ES-I3 (cell line): ENCODE data around the gene RGS19.

Experiments used
- H3K36me3 ChIP-seq: 2 replicates; pipeline ENCODE4 v1.6.1; 2013; ENCODE audit warnings: mild to moderate bottlenecking, low read length, control low read depth, moderate library complexity; ENCODE audit not compliant: insufficient read depth
- H3K4me1 ChIP-seq: 2 replicates; pipeline ENCODE4 v1.6.1; 2013; ENCODE audit warnings: mild to moderate bottlenecking, control low read depth, low read length; ENCODE audit not compliant: insufficient read depth
- H3K9ac ChIP-seq: 2 replicates; pipeline ENCODE4 v1.6.1; 2013; ENCODE audit warnings: low read depth, mild to moderate bottlenecking, low read length, moderate library complexity
- H3K9me3 ChIP-seq: 2 replicates; pipeline ENCODE4 v1.6.1; 2013; ENCODE audit warnings: mild to moderate bottlenecking, low read length, moderate library complexity; ENCODE audit not compliant: control insufficient read depth, insufficient read depth

Gene RGS19

DNA sequence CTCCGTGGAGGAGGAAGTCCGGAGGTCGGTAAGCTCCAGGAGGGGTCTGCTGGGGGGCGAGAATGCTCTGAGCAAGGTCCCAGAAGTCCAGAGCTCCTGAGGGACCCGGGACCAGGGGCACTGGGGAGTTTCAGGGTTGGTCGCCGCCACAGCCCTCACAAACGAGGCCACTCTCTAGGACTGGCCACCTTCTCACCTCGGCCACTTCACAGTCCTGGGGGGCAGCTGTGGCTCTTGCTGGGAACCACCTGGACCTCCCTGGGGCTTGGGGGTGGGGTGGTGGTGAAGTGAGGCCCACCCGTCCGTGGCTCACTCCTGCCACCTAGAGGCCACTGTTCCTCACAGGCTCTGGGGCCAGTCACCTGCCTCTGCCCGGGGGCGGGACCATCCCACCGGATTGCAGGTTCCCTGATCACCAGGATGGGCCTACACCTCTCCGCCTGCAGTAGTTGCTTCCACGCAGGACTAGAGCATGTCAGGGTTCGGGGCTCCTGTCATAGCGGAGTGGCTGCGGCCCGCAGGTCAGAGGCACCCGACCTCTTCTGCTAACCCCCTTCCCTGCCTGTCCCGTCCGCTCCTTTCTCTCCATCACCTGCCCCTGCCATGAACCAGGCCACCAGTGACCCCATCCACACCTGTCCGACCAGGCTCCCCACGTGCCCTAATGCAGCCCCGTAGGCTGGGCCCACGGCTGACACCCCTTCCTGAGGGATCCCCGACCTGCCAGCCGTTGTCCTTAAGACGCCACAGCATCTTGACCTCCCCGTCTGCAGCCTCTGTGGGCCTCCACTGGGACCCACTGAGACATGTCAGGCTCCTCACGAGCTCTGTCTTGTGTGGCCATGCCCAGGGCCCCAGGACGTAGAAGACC, 21.5 kb downstream of the RGS19 start:
- Histone ChIP-seq H3K36me3 (no peaks in the 10 kb centered on the region), H3K4me1 (peaks cover 20% of the 10 kb centered on the region; the same call in 1 of the 2 replicates), H3K9me3 (no peaks in the 10 kb centered on the region), H3K9ac (peak overlapping the region; percentile 1; the same call in 1 of the 2 replicates)

DNA sequence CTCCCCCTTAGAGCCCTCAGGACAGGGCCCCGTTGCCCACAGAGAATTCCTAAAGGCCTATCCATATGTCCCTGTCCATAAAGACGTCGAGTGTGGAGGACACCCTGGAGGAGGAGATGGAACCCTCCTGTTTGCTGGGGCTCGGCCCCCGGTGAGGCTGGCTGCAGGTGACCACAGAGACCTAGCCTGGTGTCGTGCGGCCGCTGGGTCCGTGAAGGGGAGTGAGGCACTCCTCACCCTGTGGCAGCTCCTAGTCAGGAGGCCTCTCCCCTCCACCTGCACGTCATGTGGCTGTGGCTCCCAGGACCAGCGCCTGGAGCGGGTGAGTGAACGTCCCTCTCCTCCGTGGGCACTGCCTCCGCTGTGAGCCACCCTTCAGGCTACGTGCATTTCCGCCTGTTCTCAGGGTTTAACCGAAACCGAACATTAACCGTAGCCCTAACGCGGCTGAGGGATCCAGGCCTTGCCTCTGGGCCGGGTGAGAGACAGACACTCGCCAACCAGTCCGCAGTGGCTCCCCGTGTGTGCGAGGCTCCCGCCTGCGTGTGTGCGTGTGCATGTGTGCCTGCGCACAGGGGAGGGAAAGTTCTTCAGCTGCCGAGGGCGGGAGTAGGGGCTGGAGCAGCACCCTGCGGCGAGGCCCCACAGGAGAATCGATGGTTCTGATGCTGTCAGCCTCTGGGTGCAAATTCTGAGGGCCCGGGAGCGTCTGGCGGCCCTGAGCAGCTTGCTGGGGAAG, 22.3 kb downstream of the RGS19 start:
- Histone ChIP-seq H3K36me3 (no peaks in the 10 kb centered on the region), H3K4me1 (peaks cover 16% of the 10 kb centered on the region; the same call in 1 of the 2 replicates), H3K9me3 (no peaks in the 10 kb centered on the region), H3K9ac (peak overlapping the region; percentile 1; the same call in 1 of the 2 replicates)

DNA sequence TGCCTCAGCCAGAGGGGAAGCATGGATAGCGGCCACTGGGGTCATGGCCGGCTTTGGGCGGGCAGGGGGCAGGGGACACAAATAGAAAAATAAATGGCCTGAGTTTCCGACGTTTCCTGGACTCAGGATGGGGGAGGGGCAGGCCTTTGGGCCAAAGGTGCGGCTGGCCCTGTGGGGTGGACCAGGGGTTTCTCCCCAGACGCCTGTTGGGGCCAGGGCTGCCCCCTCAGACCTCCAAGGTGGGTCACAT, 22.8 kb downstream of the RGS19 start:
- no peak overlapping the region for H3K9ac ChIP-seq

DNA sequence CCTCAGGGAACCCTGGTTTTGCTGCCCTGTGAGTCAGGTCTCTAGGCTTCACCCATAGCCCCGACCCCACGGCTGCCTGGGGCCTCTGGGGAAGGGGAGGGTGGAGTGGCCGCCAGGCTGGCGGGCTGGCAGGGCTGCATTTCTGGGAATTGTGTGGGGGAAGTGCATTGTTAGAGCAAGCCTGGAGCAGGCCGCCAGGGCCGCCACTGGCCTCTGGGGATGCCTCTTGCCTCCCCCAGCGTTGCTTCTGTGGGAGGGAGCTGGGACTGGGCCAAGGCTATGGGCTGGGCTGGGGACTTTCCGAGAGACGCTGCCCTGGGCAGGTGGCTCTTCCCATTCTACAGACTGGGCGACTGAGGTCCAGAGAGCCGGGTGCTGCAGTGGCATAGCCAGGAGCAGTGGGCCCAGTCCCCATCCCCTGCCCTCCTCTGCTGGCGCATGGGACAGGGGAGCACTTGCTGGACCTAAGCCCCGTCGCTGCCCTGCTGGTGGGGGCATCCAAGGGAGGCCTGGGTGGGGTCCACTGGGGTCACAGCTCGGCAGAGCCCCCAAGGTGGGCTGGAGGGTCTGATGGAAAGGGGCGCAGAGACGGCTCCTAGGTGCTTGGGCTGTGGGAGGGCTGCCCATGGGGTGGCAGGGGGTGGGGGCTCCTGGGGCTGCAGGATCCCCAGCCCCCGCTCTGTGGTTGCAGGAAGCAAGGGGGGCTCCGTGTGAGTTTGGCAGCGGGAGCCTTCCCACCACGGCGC, 23.3 kb downstream of the RGS19 start:
- H3K9me3 ChIP-seq, result no peaks in the 10 kb centered on the region
- H3K36me3 ChIP-seq, result no peaks in the 10 kb centered on the region
- H3K4me1 ChIP-seq, result peaks cover 15% of the 10 kb centered on the region; the same call in 1 of the 2 replicates
- no peak overlapping the region for H3K9ac ChIP-seq

More for the DNA sequence above, 22.8 kb downstream of the RGS19 start:
- H3K36me3 ChIP-seq, result no peaks in the 10 kb centered on the region
- no peaks in the 10 kb centered on the region for H3K9me3 ChIP-seq
- peaks cover 15% of the 10 kb centered on the region; the same call in 1 of the 2 replicates for H3K4me1 ChIP-seq

DNA sequence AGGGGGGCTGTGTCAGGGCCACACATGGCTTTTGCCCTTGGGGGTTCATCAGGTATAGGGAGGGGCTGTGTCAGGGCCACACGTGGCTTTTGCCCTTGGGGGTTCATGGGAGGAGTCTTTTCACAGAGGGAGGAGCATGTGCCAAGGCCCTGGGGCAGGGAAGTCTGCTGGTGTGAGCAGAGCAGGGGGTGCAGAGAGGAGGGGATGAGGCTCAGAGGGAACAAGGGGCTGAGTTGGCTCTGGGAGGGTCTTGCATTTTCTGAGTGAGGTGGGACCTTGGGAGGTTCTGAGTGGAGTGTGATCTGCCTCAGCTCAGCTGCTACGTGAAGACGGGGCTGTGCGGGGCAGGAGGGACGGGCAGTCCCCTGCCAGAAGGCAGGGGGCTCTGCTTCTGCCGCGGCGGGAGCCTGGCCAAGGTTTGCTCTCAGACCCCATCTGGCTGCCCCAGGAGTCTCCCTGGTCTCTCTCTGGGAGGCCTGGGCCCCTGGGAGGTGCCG, 23.9 kb downstream of the RGS19 start:
- no peak overlapping the region for H3K9ac ChIP-seq
- H3K36me3 ChIP-seq, result no peaks in the 10 kb centered on the region
- peaks cover 15% of the 10 kb centered on the region; the same call in 1 of the 2 replicates for H3K4me1 ChIP-seq
- no peaks in the 10 kb centered on the region for H3K9me3 ChIP-seq

DNA sequence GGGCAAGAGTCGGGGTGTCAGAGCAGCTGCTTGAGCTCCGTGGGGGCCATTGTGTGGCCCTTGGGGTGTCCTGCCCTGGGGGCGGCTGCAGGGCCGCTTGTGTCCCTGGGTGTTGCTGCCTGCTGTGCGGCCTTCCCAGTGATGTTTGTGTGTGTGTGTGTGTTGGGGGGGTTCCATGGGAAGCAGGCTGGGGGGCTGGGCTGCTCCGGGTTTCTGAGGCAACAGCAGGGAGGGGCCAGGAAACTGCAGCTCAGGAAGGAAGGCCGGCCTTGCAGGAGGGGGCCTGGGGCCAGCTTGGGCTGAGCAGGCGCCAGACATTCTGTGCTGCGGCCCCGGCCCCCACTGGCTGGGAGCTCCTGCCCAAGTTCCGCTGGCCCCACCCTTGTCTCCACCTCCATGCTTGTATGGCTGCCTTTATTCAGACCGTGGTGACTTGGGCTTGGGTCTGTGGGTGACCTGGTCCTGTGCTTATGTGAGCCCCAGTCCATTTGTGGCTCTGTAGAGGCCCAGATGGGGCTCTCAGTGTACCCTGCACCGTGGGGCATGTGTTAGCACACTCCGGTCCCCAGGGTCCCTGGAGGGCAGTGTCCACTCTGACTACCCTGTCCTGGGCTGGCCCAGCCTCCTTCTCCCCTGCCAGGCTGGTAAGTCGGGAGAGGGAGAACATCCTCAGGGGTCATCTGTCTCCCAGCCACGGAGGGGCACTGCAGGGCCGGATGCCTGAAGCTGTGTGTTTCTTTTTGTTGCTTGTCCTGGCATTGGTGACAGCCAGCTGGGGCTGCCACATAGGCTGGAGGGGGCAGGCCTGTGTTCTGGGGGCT, 25.3 kb downstream of the RGS19 start:
- Histone ChIP-seq H3K36me3 (no peaks in the 10 kb centered on the region), H3K9ac (no peak overlapping the region), H3K4me1 (peaks cover 19% of the 10 kb centered on the region; the same call in 1 of the 2 replicates)

DNA sequence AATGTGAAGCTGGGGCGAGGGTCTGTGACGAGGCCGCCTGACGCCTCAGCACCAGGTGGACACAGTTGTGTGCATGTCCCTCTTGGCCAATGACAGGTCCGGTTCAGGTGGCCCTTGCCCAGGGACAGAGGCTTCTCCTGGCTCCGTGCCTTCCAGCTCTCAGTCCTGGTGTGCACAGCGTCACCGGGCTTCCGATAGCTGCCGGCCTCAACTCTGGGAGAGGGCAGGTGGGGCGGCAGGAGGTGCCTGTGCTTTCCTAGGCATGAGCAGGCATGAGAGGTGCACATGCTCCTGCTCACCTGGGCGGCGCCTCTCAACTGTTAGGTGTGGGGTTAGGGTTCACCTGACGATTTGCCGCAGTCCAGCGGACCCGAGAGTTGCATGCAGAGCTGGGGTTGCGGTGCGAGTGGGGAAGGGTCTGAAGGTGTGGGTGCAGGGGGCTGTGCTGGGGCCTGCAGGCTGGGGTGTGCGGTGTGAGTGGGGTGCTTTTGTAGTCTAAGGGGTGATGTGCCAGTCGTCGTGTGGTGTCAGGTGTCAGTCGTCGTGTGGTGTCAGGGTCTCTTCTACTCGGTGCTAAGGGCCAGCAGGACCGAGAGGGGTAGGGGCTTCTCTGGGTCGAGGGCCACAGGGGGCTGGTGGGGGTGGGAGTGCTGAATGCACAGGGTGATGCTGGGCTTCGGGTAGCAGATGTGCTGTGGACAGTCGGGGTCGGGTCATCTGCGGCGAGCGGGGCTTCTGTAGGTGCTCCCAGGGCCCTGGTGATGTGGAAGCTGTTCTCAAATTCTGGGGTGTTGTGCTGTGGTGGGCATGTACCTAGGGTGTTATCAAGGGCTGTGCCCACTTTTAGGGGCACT, 26.1 kb downstream of the RGS19 start:
- Histone ChIP-seq H3K9ac (no peak overlapping the region), H3K9me3 (no peaks in the 10 kb centered on the region), H3K4me1 (peaks cover 19% of the 10 kb centered on the region; the same call in 1 of the 2 replicates), H3K36me3 (no peaks in the 10 kb centered on the region)

More for the DNA sequence above, 25.3 kb downstream of the RGS19 start:
- H3K9me3 ChIP-seq, result no peaks in the 10 kb centered on the region

DNA sequence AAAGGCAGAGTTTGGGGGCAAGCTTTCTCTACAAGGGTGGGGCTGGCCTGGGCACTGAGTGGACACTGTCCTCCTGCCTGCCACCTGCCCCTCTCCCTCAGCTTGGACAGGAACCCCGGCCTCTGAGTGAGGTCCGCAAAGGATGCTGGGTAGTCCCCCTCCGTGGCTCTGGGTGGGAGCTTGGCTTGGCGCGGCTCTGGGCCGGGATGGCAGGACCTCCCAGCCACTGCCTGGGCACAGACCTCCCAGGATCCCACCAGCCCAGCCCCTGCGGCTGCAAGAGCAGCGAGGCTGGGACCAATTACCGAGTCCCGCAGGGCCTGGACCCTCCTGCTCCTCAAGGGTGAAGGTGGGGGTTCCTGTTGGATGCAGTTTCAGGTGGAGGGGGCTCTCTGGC, 27.0 kb downstream of the RGS19 start:
- Histone ChIP-seq H3K9ac (no peak overlapping the region), H3K9me3 (no peaks in the 10 kb centered on the region), H3K4me1 (peaks cover 16% of the 10 kb centered on the region; the same call in 1 of the 2 replicates), H3K36me3 (no peaks in the 10 kb centered on the region)

DNA sequence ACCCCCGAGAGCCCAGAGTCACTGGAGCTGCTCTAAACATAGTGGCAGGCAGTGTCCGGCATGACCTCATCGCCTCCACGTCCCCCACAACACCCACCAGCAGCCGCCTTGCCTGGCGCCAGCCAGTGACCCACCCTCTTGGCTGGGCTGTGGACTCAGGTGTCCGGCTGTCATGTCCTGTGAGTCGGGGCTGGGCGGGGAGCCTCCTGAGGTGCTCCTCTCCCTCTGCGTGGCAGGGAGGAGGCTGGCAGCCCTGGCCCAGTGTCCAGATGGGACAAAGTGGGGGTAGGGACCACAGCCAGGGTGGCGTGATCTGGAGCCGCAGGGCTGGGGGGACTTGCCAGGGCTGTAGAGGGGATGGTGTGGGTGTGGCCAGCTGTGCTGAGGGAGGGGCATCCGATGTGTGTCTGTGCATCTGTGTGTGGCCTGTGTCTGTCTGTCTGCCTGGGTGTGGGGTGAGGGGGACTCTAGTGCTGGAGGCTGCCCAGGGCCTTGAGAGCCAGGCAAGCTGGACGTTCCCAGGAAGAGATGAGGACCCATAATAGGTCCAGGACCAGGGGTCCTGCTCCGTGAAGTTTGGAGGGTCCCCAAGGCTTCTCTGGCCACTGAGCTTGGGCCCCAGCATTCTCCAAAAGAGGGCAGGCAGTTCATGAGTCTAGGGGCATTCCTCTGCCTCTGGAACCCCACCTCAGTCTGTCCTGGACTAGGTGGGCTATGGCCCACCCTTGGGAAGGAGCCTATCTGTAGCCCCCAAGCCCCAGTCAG, 27.6 kb downstream of the RGS19 start:
- no peak overlapping the region for H3K9ac ChIP-seq
- H3K36me3 ChIP-seq, result no peaks in the 10 kb centered on the region
- no peaks in the 10 kb centered on the region for H3K9me3 ChIP-seq
- peaks cover 12% of the 10 kb centered on the region; the same call in 1 of the 2 replicates for H3K4me1 ChIP-seq

DNA sequence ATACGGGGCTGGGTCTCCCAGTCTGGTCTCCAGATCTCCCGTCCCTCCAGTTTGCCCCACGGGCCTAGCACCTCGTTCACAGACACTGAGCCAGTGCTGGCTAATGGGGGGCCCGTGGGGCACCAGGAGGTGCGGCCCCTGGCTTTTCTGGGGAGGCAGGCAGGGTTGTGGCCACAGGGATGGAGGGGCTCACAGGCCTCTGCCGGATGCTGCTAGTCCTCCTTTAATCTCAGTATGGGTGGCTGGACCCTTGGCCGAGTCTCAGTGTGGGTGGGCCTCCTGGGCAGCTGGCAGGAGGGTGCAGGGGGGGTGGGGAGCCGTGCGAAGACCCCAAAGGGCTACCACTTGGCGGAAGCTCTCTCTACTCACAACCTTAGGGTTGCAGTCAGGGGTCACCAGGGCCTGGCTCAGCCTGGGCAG, 28.3 kb downstream of the RGS19 start:
- Histone ChIP-seq H3K9me3 (no peaks in the 10 kb centered on the region), H3K36me3 (no peaks in the 10 kb centered on the region), H3K9ac (no peak overlapping the region), H3K4me1 (peaks cover 12% of the 10 kb centered on the region; the same call in 1 of the 2 replicates)

DNA sequence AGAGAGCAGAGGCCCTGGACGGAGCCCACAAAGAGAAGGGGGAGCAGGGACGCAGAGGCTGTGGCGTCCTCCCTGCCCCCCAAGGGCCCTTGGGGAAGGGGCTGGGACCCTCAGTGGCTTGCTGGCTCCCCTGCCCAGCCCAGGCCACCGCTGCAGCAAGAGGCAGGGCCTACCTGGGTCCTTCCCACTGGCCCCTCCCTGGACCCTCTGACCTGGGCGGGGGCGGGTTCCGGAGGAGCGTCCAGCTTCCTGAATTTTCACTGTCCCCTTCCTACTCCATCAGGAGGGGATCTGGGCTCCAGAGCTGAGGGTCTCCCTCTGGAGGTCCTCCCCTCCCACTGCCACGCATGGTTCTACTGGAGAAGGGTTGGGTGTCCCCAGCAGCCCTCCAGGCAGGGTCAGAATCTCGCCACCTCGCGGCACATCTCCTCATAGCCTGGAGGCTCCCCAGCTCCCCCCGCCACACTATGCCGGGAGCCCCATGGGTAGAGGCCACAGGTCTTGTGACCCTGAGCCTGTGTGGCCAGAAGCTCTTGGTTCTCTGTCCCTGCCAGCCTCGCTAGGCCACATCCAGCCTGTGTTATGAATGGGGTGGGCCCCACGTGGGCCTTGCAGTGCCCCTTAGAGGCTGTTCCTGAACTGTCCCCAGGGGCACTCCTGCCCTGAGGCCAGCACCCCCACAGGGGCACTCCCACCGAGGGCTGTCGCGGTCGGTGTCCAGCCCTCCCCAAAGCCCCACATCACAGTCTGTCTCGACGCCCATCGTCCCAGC, 28.9 kb downstream of the RGS19 start:
- H3K4me1 ChIP-seq, result peaks cover 16% of the 10 kb centered on the region; the same call in 1 of the 2 replicates
- no peak overlapping the region for H3K9ac ChIP-seq
- no peaks in the 10 kb centered on the region for H3K36me3 ChIP-seq
- H3K9me3 ChIP-seq, result no peaks in the 10 kb centered on the region

DNA sequence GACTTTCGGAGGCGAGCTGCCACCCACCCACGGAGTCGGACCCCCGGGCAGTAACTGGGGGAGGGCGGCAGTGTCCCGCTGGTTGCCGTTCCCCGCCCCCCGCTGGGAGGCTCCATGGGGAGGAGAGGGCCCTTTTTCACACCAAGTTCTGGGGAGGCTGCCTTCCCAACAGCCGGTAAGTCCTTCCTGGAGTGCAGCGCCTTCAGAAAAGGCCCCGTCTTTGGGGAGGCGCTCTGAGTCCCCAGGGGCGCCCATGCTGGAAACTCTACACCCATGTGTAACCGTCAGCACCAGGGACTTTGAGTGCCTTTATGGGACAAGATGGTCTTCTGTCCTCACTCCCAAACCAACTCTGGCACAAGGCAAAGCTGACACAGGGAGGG, 29.4 kb downstream of the RGS19 start:
- H3K4me1 ChIP-seq, result peaks cover 22% of the 10 kb centered on the region; the same call in 1 of the 2 replicates
- H3K9me3 ChIP-seq, result no peaks in the 10 kb centered on the region

More for the DNA sequence above, 29.4 kb downstream of the RGS19 start:
- Histone ChIP-seq H3K36me3 (no peaks in the 10 kb centered on the region), H3K9ac (no peak overlapping the region; the same call in 1 of the 2 replicates)
